HepG2 (cell line): ENCODE measurements around the gene LDB2. TPM values are rescaled to one million over a fixed set of nuclear protein-coding genes. Genes with fewer than 3 reads are reported as not detected.

Experiments
- ATAC-seq: fragments of 200-7000 bp; cut with Tn5 transposase; 3 replicates; pipeline ENCODE4 v1.9.1; 2020; ENCODE audit warnings: mild to moderate bottlenecking, moderate library complexity
- BruUV-seq: library from RNA; stranded (reverse); fragments of 400-500 nt; replicated peaks from 2 replicates; lab custom pipeline; 2021; lab: Mats Ljungman, UMichigan
- CTCF ChIA-PET: fragments of 300-600 bp; formaldehyde crosslinking; extraction: SDS; loops from one replicate; lab custom pipeline; 2021; ENCODE audit warnings: low total read pairs, inconsistent platforms, low intra/inter-chr PET ratio; lab: Yijun Ruan, JAX
- POLR2A ChIA-PET: fragments of 350-600 bp; sonication (Branson Sonifier 250); formaldehyde crosslinking; loops from one replicate; lab custom pipeline; 2020; ENCODE audit warnings: antibody characterized with exemption, inconsistent platforms; lab: Yijun Ruan, JAX
- DNase-seq: peaks from one replicate; pipeline ENCODE4 v3.0.0-alpha.2; 2015; ENCODE audit warnings: low spot score
- FAIRE-seq: peaks from 3 replicates; lab custom pipeline; 2011; peaks lifted over from hg19 to GRCh38; lab: Jason Lieb, UNC
- H2AFZ ChIP-seq: one replicate; pipeline ENCODE4 v1.6.1; 2011; ENCODE audit warnings: low read length, inconsistent platforms
- H3K27ac ChIP-seq: fragments of 300-600 bp; 3 replicates; pipeline ENCODE4 v1.8.0; 2011; ENCODE audit warnings: mixed run types, mild to moderate bottlenecking, mixed read lengths, low read length, inconsistent platforms; ENCODE audit not compliant: insufficient read depth; ENCODE audit errors: extremely low read length
- H3K27me3 ChIP-seq, 2 experiments: fragments of 200-600 bp in 1 of 2; 2 replicates in 1 of 2; 3 replicates in 1 of 2; pipeline versions ENCODE4 v1.6.0 to v1.8.0; 2011; ENCODE audit warnings: low read length in 2 of 2, mild to moderate bottlenecking in 2 of 2, moderate library complexity in 2 of 2, inconsistent platforms in 1 of 2; ENCODE audit not compliant: insufficient read depth in 2 of 2, control insufficient read depth in 1 of 2
- H3K36me3 ChIP-seq, 2 experiments: fragments of 200-600 bp in 1 of 2; replicated peaks in 1 of 2; 2 replicates in 1 of 2; 3 replicates in 1 of 2; pipeline versions ENCODE4 v1.5.1 to v1.8.0; 2011; ENCODE audit warnings: low read length in 2 of 2, inconsistent platforms in 1 of 2; ENCODE audit not compliant: insufficient read depth in 2 of 2, control insufficient read depth in 1 of 2
- H3K4me1 ChIP-seq: 2 replicates; pipeline ENCODE4 v1.5.1; 2012; ENCODE audit warnings: low read length, inconsistent platforms; ENCODE audit not compliant: insufficient read depth
- H3K4me2 ChIP-seq: 2 replicates; pipeline ENCODE4 v1.6.0; 2011; ENCODE audit warnings: low read depth, low read length, inconsistent platforms
- H3K4me3 ChIP-seq, 3 experiments: fragments of 200-600 bp in 1 of 3; sonication (generic), shearing (Covaris generic) in 1 of 3; replicated peaks in 1 of 3; 2 replicates each; pipeline ENCODE4 v1.5.1; 2011 to 2016; ENCODE audit warnings: low read length in 3 of 3, inconsistent platforms in 2 of 3, low read depth in 2 of 3, mild to moderate bottlenecking in 2 of 3, control low read depth in 1 of 3, mixed read lengths in 1 of 3; ENCODE audit not compliant: insufficient read depth in 1 of 3
- H3K79me2 ChIP-seq: one replicate; pipeline ENCODE4 v1.6.1; 2011; ENCODE audit warnings: low read length, inconsistent platforms; ENCODE audit not compliant: insufficient read depth
- H3K9ac ChIP-seq: 2 replicates; pipeline ENCODE4 v1.6.0; 2011; ENCODE audit warnings: mild to moderate bottlenecking, low read depth, low read length, inconsistent platforms; ENCODE audit not compliant: insufficient read depth
- H3K9me3 ChIP-seq: 2 replicates; pipeline ENCODE4 v1.5.1; 2012; ENCODE audit warnings: mild to moderate bottlenecking, low read length
- H4K20me1 ChIP-seq: 2 replicates; pipeline ENCODE4 v1.6.0; 2011; ENCODE audit warnings: inconsistent platforms, mild to moderate bottlenecking, low read length, moderate library complexity; ENCODE audit not compliant: insufficient read depth
- CEBPB ChIP-seq: IDR thresholded peaks from 2 replicates; pipeline ENCODE4 v1.6.1; 2011; ENCODE audit warnings: low read depth, low read length, improper control_type of control experiment, borderline replicate concordance
- DNMT3B ChIP-seq: conservative IDR thresholded peaks from 2 replicates; pipeline ENCODE4 v1.6.1; 2016; ENCODE audit warnings: missing biosample characterization, control low read depth
- ETV5 ChIP-seq: IDR thresholded peaks from 2 replicates; pipeline ENCODE4 v1.6.1; 2018; ENCODE audit warnings: missing biosample characterization, missing genetic modification reagents, inconsistent platforms, borderline replicate concordance
- GMEB1 ChIP-seq: sonication (generic); formaldehyde crosslinking; IDR thresholded peaks from 2 replicates; pipeline ENCODE4 v1.5.1; 2020; ENCODE audit warnings: missing genetic modification reagents, mild to moderate bottlenecking, borderline replicate concordance
- HDAC6 ChIP-seq: fragments of 200-600 bp; sonication (generic); IDR thresholded peaks from 2 replicates; pipeline ENCODE4 v1.7.0; 2017; ENCODE audit warnings: mild to moderate bottlenecking, antibody characterized with exemption, low read length, low read depth
- KIAA2018 ChIP-seq: sonication (generic); formaldehyde crosslinking; IDR thresholded peaks from 2 replicates; pipeline ENCODE4 v1.5.0; 2020; ENCODE audit warnings: mild to moderate bottlenecking, missing genetic modification reagents, borderline replicate concordance
- PHF8 ChIP-seq: sonication (generic); formaldehyde crosslinking; IDR thresholded peaks from 2 replicates; pipeline ENCODE4 v1.5.0; 2020; ENCODE audit warnings: missing genetic modification reagents
- PLSCR1 ChIP-seq: sonication (generic); formaldehyde crosslinking; IDR thresholded peaks from 2 replicates; pipeline ENCODE4 v1.5.0; 2020; ENCODE audit warnings: missing genetic modification reagents, mild to moderate bottlenecking, borderline replicate concordance
- RNF219 ChIP-seq: sonication (generic); formaldehyde crosslinking; IDR thresholded peaks from 2 replicates; pipeline ENCODE4 v1.5.0; 2020; ENCODE audit warnings: mild to moderate bottlenecking, missing genetic modification reagents
- SAFB2 ChIP-seq: sonication (generic); formaldehyde crosslinking; IDR thresholded peaks from 2 replicates; pipeline ENCODE4 v1.5.1; 2020; ENCODE audit warnings: missing genetic modification reagents, low read depth, mild to moderate bottlenecking, borderline replicate concordance
- ZNF205 ChIP-seq: IDR thresholded peaks from 2 replicates; pipeline ENCODE4 v1.6.1; 2018; ENCODE audit warnings: missing biosample characterization, missing genetic modification reagents
- WGBS: methylation state at CpG from one replicate; pipeline ENCODE4 v1.1.6; 2017; ENCODE audit warnings: low lambda C conversion rate; 5-methylcytosine and 5-hydroxymethylcytosine counted together
- in situ Hi-C: cut with HindIII; loops from 2 replicates; pipeline ENCODE4 v1.10.0; 2017; ENCODE audit warnings: low pct_unique_long_range_greater_than_20kb; ENCODE audit not compliant: extremely low pct_ligation_motif_present
- intact Hi-C: fragments of 100-400 bp; cut with micrococcal nuclease; formaldehyde crosslinking; loops from one replicate; pipeline ENCODE4 v1.10.0; 2022; ENCODE audit not compliant: unreplicated experiment
- polyA plus RNA-seq, 8 experiments: library from polyadenylated mRNA; depleted of rRNA in 3 of 8; stranded (reverse) in 7 of 8; unstranded in 1 of 8; fragments of >200 nt; fragmentation: Illumina TruSeq in 4 of 8; extraction: Trizol in 4 of 8; gene quantifications; 2 replicates each; pipeline versions ENCODE4 v1.2.1 to v1.2.3, GENCODE V29; 2011 to 2016; ENCODE audit warnings: low read depth in 4 of 8, missing spikeins in 1 of 8, mixed read lengths in 1 of 8; ENCODE audit not compliant: insufficient read depth in 1 of 8
- total RNA-seq, 5 experiments: library from RNA; depleted of rRNA; stranded (reverse); fragments of >200 nt; fragmentation: Illumina TruSeq; extraction: Trizol; gene quantifications; 2 replicates each; pipeline ENCODE4 v1.2.3, GENCODE V29; 2016; ENCODE audit warnings: low read depth in 1 of 5

LDB2 gene
- total and polyA plus RNA-seq, 2 of the 13 experiments (the other 11 are each of a cell fraction or from before 2014, with no cell fraction given), result not detected

DNA sequence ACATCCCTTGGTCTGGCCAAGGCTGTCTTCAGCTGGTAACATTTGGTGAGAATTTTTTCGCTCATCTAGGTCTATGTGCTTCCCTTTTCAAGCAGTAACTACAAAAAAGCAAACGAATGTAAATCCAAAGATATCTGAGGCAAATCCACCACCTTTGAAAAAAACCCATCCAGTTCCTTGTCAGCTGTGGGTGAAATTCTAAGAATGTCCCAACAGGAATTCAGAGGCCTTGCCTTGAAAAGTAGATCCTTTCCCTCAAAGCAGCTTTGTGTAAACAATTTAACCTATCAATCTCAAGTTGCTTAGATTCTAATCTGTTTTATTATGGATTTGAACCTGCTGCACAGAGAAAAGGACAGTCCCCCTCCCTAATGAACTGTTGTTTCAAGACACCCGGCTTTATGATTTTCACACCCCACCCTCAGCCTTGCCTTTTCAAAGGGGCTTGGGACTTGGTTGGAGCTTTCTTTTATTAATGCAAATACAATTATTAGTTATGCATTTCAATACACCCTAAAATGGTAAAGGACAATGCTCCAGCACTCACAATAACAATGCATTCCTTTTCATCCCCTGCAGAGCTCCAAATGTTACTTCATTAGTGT is 166.6 kb downstream of the LDB2 start:
- no peak overlapping the region for H2AFZ ChIP-seq
- no peaks in the 10 kb centered on the region for H3K9me3 ChIP-seq
- H4K20me1 ChIP-seq, result no peaks in the 10 kb centered on the region
- peaks cover 0 to 11% of the 10 kb centered on the region in 2 experiments; a peak in 1 of 5 replicates for H3K27me3 ChIP-seq
- DNase-seq (no peak), ATAC-seq (no peak), FAIRE-seq (no peak)
- intact Hi-C loops, result no loop called here
- in situ Hi-C loops, result loop anchor here (25.0 kb wide), 1 partner anchor 395 kb away; no protein-coding TSS in a partner anchor
- WGBS, result 16% methylated on average over 3 of the region's 3 CpGs
- no peaks in the 10 kb centered on the region for H3K4me1 ChIP-seq
- H3K9ac ChIP-seq, result no peak overlapping the region
- no peaks in the 10 kb centered on the region for H3K79me2 ChIP-seq
- H3K4me3 ChIP-seq, result no peak overlapping the region
- H3K4me2 ChIP-seq, result no peak overlapping the region
- CTCF ChIA-PET, result no interaction called here
- no TSS peak for BruUV-seq
- POLR2A ChIA-PET, result no interaction called here
- no peak overlapping the region for H3K27ac ChIP-seq
- H3K36me3 ChIP-seq, result no peaks in the 10 kb centered on the region
- TF ChIP-seq HDAC6 (no peak), PHF8 (no peak), KIAA2018 (CRISPR knock-in tag) (no peak), ZNF205 (CRISPR knock-in tag) (no peak), CEBPB (no peak), SAFB2 (CRISPR knock-in tag) (no peak), RNF219 (CRISPR knock-in tag) (no peak), PLSCR1 (CRISPR knock-in tag) (no peak), DNMT3B (CRISPR knock-in tag) (no peak), ETV5 (CRISPR knock-in tag) (no peak), GMEB1 (CRISPR knock-in tag) (no peak)
